Measurements from ENCODE around the gene RAPGEF3.

Gene RAPGEF3

GRCh38 chr12:47742253-47742825, 16.3 kb downstream of the RAPGEF3 start (continued):
- no peak for TF ChIP-seq ZNF175 (tag by site-specific recombination; IDR thresholded peaks at IDR 0.05)

- ChIA-PET POLR2A (interaction anchor here (1.0 to 4.0 kb wide), 4 partner anchors 22 to 35 kb away, joined by 3 to 34 read pairs (median 4); partner anchors contain the start of gene RPAP3), CTCF (interaction anchor here (0.6 to 13.5 kb wide), 32 partner anchors 16 to 877 kb away, joined by 3 to 784 read pairs (median 5); partner anchors contain the start of genes ENDOU, RAPGEF3 and SLC48A1)
- no peaks in the 10 kb centered on the region for H3K36me3 ChIP-seq (ENCODE audit: control insufficient read depth in 2 of 2, insufficient read depth in 1 of 2, low read length in 2 of 2)
- no peaks in the 10 kb centered on the region for H3K9me3 ChIP-seq (ENCODE audit: control insufficient read depth, insufficient read depth, low read depth, low read length)
- no peak overlapping the region for H3K4me3 ChIP-seq (ENCODE audit: low read depth, low read length)
- H3K4me1 ChIP-seq (ENCODE audit: control insufficient read depth, insufficient read depth, low read length), result no peaks in the 10 kb centered on the region
- no peak overlapping the region for H3K27ac ChIP-seq (ENCODE audit: extremely low read depth, low read depth, low read length)
- TF ChIP-seq, protein P1, sequence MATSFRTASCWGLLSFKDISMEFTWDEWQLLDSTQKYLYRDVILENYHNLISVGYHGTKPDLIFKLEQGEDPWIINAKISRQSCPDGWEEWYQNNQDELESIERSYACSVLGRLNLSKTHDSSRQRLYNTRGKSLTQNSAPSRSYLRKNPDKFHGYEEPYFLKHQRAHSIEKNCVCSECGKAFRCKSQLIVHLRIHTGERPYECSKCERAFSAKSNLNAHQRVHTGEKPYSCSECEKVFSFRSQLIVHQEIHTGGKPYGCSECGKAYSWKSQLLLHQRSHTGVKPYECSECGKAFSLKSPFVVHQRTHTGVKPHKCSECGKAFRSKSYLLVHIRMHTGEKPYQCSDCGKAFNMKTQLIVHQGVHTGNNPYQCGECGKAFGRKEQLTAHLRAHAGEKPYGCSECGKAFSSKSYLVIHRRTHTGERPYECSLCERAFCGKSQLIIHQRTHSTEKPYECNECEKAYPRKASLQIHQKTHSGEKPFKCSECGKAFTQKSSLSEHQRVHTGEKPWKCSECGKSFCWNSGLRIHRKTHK (tag by site-specific recombination; IDR thresholded peaks at IDR 0.05), result no peak
- TF ChIP-seq ZNF510 (tag by site-specific recombination; IDR thresholded peaks at IDR 0.05; ENCODE audit: insufficient replicate concordance), result no peak
- TF ChIP-seq, protein P2, sequence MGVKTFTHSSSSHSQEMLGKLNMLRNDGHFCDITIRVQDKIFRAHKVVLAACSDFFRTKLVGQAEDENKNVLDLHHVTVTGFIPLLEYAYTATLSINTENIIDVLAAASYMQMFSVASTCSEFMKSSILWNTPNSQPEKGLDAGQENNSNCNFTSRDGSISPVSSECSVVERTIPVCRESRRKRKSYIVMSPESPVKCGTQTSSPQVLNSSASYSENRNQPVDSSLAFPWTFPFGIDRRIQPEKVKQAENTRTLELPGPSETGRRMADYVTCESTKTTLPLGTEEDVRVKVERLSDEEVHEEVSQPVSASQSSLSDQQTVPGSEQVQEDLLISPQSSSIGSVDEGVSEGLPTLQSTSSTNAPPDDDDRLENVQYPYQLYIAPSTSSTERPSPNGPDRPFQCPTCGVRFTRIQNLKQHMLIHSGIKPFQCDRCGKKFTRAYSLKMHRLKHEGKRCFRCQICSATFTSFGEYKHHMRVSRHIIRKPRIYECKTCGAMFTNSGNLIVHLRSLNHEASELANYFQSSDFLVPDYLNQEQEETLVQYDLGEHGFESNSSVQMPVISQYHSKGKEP (tag by site-specific recombination; IDR thresholded peaks at IDR 0.05), result peak; percentile 58; the same call in 1 of the 2 replicates
- no peak for TF ChIP-seq RBAK (tag by site-specific recombination; IDR thresholded peaks at IDR 0.05)
- TF ChIP-seq, protein P3, sequence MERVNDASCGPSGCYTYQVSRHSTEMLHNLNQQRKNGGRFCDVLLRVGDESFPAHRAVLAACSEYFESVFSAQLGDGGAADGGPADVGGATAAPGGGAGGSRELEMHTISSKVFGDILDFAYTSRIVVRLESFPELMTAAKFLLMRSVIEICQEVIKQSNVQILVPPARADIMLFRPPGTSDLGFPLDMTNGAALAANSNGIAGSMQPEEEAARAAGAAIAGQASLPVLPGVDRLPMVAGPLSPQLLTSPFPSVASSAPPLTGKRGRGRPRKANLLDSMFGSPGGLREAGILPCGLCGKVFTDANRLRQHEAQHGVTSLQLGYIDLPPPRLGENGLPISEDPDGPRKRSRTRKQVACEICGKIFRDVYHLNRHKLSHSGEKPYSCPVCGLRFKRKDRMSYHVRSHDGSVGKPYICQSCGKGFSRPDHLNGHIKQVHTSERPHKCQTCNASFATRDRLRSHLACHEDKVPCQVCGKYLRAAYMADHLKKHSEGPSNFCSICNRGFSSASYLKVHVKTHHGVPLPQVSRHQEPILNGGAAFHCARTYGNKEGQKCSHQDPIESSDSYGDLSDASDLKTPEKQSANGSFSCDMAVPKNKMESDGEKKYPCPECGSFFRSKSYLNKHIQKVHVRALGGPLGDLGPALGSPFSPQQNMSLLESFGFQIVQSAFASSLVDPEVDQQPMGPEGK (tag by site-specific recombination; IDR thresholded peaks at IDR 0.05), result peak; percentile 17; the same call in 1 of the 2 replicates
- TF ChIP-seq ZNF423 (tag by site-specific recombination; IDR thresholded peaks at IDR 0.05), result peak; percentile 67
- no peak for TF ChIP-seq ZBTB8A (tag by site-specific recombination; IDR thresholded peaks at IDR 0.05)
- peak; percentile 37; the same call in 1 of the 2 replicates for TF ChIP-seq PRDM10 (tag by site-specific recombination; IDR thresholded peaks at IDR 0.05)
- TF ChIP-seq ZNF664 (tag by site-specific recombination; IDR thresholded peaks at IDR 0.05), result no peak
- TF ChIP-seq ZNF184 (tag by site-specific recombination; IDR thresholded peaks at IDR 0.05), result no peak
- TF ChIP-seq ZNF23 (tag by site-specific recombination; IDR thresholded peaks at IDR 0.05; ENCODE audit: borderline replicate concordance), result no peak
- TF ChIP-seq KLF7 (tag by site-specific recombination; IDR thresholded peaks at IDR 0.05; ENCODE audit: borderline replicate concordance), result no peak
- TF ChIP-seq ZNF391 (tag by site-specific recombination; IDR thresholded peaks at IDR 0.05; ENCODE audit: borderline replicate concordance, low read depth), result no peak
- TF ChIP-seq KLF9 (tag by site-specific recombination; IDR thresholded peaks at IDR 0.05; ENCODE audit: low read depth), result no peak
- TF ChIP-seq, protein P4, sequence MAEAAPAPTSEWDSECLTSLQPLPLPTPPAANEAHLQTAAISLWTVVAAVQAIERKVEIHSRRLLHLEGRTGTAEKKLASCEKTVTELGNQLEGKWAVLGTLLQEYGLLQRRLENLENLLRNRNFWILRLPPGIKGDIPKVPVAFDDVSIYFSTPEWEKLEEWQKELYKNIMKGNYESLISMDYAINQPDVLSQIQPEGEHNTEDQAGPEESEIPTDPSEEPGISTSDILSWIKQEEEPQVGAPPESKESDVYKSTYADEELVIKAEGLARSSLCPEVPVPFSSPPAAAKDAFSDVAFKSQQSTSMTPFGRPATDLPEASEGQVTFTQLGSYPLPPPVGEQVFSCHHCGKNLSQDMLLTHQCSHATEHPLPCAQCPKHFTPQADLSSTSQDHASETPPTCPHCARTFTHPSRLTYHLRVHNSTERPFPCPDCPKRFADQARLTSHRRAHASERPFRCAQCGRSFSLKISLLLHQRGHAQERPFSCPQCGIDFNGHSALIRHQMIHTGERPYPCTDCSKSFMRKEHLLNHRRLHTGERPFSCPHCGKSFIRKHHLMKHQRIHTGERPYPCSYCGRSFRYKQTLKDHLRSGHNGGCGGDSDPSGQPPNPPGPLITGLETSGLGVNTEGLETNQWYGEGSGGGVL (tag by site-specific recombination; IDR thresholded peaks at IDR 0.05), result peak; percentile 59
- TF ChIP-seq ZNF433 (tag by site-specific recombination; IDR thresholded peaks at IDR 0.05; ENCODE audit: low read depth), result no peak
- TF ChIP-seq EGR2 (tag by site-specific recombination; IDR thresholded peaks at IDR 0.05; ENCODE audit: low read depth), result peak; percentile 81
- TF ChIP-seq HOXD13 (CRISPR knock-in tag; IDR thresholded peaks at IDR 0.05; ENCODE audit: borderline replicate concordance), result no peak
- TF ChIP-seq ZBTB10 (tag by site-specific recombination; IDR thresholded peaks at IDR 0.05), result no peak
These were observed 17.4 kb downstream of the RAPGEF3 start for GRCh38 chr12:47741340-47741703.
